Astrocyte (in vitro differentiated cells and primary cell): ENCODE measurements around the gene MADD.

ENCODE experiments used
- EZH2 ChIP-seq: IDR thresholded peaks from 2 replicates; pipeline ENCODE4 v1.6.1; 2012; ENCODE audit warnings: mild to moderate bottlenecking, low read length, inconsistent platforms; ENCODE audit not compliant: insufficient read depth
- TF ChIP-seq, protein P1 (sequence below): IDR thresholded peaks from 2 replicates; pipeline ENCODE4 v1.5.1; 2011; ENCODE audit warnings: low read depth, mild to moderate bottlenecking, inconsistent platforms, low read length, moderate library complexity; ENCODE audit not compliant: insufficient read depth

DNA sequence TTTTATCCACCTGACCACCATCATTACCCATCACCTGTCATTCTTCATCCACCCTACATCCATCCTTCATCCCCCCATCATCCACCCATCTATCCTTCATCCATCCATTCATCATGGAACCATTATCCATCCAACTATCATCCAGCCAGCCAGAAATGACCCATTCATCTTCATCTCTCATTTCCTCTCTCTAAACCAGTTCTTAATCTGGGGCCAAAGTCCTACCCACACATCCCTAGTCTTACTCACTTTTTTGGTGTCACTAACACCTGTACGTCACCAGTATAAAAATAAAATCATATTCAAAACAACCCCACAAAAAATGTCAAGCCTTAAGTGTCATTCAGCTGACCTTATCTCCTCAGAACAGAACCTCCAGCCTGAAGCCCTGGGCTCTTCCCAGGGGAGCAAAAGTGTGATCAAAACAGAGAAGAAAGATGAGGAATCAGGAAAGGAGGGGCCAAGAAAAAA lies 96.1 kb downstream of the MADD start:
- TF ChIP-seq, protein P1, sequence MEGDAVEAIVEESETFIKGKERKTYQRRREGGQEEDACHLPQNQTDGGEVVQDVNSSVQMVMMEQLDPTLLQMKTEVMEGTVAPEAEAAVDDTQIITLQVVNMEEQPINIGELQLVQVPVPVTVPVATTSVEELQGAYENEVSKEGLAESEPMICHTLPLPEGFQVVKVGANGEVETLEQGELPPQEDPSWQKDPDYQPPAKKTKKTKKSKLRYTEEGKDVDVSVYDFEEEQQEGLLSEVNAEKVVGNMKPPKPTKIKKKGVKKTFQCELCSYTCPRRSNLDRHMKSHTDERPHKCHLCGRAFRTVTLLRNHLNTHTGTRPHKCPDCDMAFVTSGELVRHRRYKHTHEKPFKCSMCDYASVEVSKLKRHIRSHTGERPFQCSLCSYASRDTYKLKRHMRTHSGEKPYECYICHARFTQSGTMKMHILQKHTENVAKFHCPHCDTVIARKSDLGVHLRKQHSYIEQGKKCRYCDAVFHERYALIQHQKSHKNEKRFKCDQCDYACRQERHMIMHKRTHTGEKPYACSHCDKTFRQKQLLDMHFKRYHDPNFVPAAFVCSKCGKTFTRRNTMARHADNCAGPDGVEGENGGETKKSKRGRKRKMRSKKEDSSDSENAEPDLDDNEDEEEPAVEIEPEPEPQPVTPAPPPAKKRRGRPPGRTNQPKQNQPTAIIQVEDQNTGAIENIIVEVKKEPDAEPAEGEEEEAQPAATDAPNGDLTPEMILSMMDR = no peak
- TF ChIP-seq EZH2 = no peak
